Loucy (cell line): ENCODE measurements around the gene HERC2.

Source experiments
- H2AFZ ChIP-seq: fragments of 200-600 bp; sonication (generic); 2 replicates; pipeline ENCODE4 v1.6.0; 2016; ENCODE audit warnings: antibody characterized with exemption, mild to moderate bottlenecking, low read length, moderate library complexity
- H3F3A ChIP-seq: fragments of 200-600 bp; 2 replicates; pipeline ENCODE4 v1.6.0; 2016; ENCODE audit warnings: antibody characterized with exemption, low read depth, mild to moderate bottlenecking
- H3K27me3 ChIP-seq: fragments of 200-600 bp; sonication (generic); 2 replicates; pipeline ENCODE4 v1.6.1; 2014; ENCODE audit warnings: low read length, mild to moderate bottlenecking; ENCODE audit not compliant: insufficient read depth, poor library complexity, severe bottlenecking
- H3K36me3 ChIP-seq: fragments of 200-600 bp; sonication (generic); 2 replicates; pipeline ENCODE4 v1.6.1; 2016; ENCODE audit warnings: low read length; ENCODE audit not compliant: insufficient read depth
- H3K4me1 ChIP-seq: fragments of 200-600 bp; sonication (generic); 2 replicates; pipeline ENCODE4 v1.5.1; 2014; ENCODE audit warnings: low read length, mild to moderate bottlenecking; ENCODE audit not compliant: insufficient read depth, poor library complexity, severe bottlenecking
- H3K4me2 ChIP-seq: fragments of 200-600 bp; sonication (generic); 2 replicates; pipeline ENCODE4 v1.6.0; 2014; ENCODE audit warnings: antibody characterized with exemption, low read length, low read depth, mild to moderate bottlenecking; ENCODE audit not compliant: poor library complexity, severe bottlenecking
- H3K4me3 ChIP-seq: fragments of 200-600 bp; sonication (generic); 2 replicates; pipeline ENCODE4 v1.5.1; 2014; ENCODE audit warnings: low read length, mild to moderate bottlenecking, mixed read lengths; ENCODE audit not compliant: poor library complexity, severe bottlenecking
- H3K79me2 ChIP-seq: fragments of 200-600 bp; sonication (generic); 2 replicates; pipeline ENCODE4 v1.6.1; 2014; ENCODE audit warnings: low read length; ENCODE audit not compliant: insufficient read depth
- H3K9ac ChIP-seq: fragments of 200-600 bp; sonication (generic); 2 replicates; pipeline ENCODE4 v1.6.0; 2014; ENCODE audit warnings: mild to moderate bottlenecking, low read depth, low read length, moderate library complexity; ENCODE audit not compliant: poor library complexity, severe bottlenecking
- H3K9me2 ChIP-seq: fragments of 200-600 bp; sonication (generic); replicated peaks from 2 replicates; pipeline ENCODE4 v1.6.1; 2016; ENCODE audit warnings: low read depth, low read length, mixed read lengths
- H3K9me3 ChIP-seq: fragments of 200-600 bp; sonication (generic); 2 replicates; pipeline ENCODE4 v1.6.1; 2014; ENCODE audit warnings: mild to moderate bottlenecking, antibody characterized with exemption, low read length, low read depth; ENCODE audit not compliant: insufficient read depth
- H4K20me1 ChIP-seq: fragments of 200-600 bp; sonication (generic); 2 replicates; pipeline ENCODE4 v1.6.0; 2014; ENCODE audit warnings: antibody characterized with exemption, low read length, mild to moderate bottlenecking; ENCODE audit not compliant: insufficient read depth, poor library complexity, severe bottlenecking
- CTCF ChIP-seq: fragments of 200-600 bp; sonication (generic); conservative IDR thresholded peaks from 2 replicates; pipeline ENCODE4 v1.5.1; 2014; ENCODE audit warnings: mild to moderate bottlenecking, antibody characterized with exemption, low read length
- EZH2phosphoT487 ChIP-seq: fragments of 200-600 bp; IDR thresholded peaks from 2 replicates; pipeline ENCODE4 v1.6.1; 2018; ENCODE audit warnings: antibody characterized with exemption, mild to moderate bottlenecking, moderate library complexity, borderline replicate concordance

Gene HERC2

GRCh38 chr15:28120359-28120640 lies 201.7 kb downstream of the HERC2 start:
- Histone ChIP-seq H3K4me1 (no peaks in the 10 kb centered on the region), H3K9ac (no peak overlapping the region), H3K27me3 (no peaks in the 10 kb centered on the region), H3K36me3 (peaks cover 69% of the 10 kb centered on the region; the same call in 1 of the 2 replicates), H3K4me2 (no peak overlapping the region), H3F3A (no peaks in the 10 kb centered on the region), H2AFZ (no peak overlapping the region), H3K79me2 (no peaks in the 10 kb centered on the region), H3K9me2 (no peaks in the 10 kb centered on the region), H3K4me3 (no peak overlapping the region), H4K20me1 (no peaks in the 10 kb centered on the region), H3K9me3 (no peaks in the 10 kb centered on the region)
- TF ChIP-seq CTCF (no peak), EZH2phosphoT487 (no peak)

- H3K36me3 ChIP-seq = peaks cover 76% of the 10 kb centered on the region; the same call in 1 of the 2 replicates
- H3K9me3 ChIP-seq = no peaks in the 10 kb centered on the region
- H3K9me2 ChIP-seq = no peaks in the 10 kb centered on the region
- H3K4me1 ChIP-seq = no peaks in the 10 kb centered on the region
- TF ChIP-seq CTCF (no peak), EZH2phosphoT487 (no peak)
- no peaks in the 10 kb centered on the region for H3K79me2 ChIP-seq
- H2AFZ ChIP-seq = no peak overlapping the region
- H3K27me3 ChIP-seq = no peaks in the 10 kb centered on the region
- no peak overlapping the region for H3K4me3 ChIP-seq
- H4K20me1 ChIP-seq = no peaks in the 10 kb centered on the region
- no peak overlapping the region for H3K4me2 ChIP-seq
- H3K9ac ChIP-seq = no peak overlapping the region
- H3F3A ChIP-seq = no peaks in the 10 kb centered on the region
These were observed 203.4 kb downstream of the HERC2 start for GRCh38 chr15:28118531-28118930.

- Histone ChIP-seq H3K27me3 (no peaks in the 10 kb centered on the region), H4K20me1 (no peaks in the 10 kb centered on the region), H3K79me2 (no peaks in the 10 kb centered on the region), H3K4me1 (no peaks in the 10 kb centered on the region), H3K9ac (no peak overlapping the region), H3K36me3 (peaks cover 77% of the 10 kb centered on the region; the same call in 1 of the 2 replicates), H3F3A (no peaks in the 10 kb centered on the region), H3K9me3 (no peaks in the 10 kb centered on the region), H3K4me3 (no peak overlapping the region), H2AFZ (no peak overlapping the region), H3K9me2 (no peaks in the 10 kb centered on the region), H3K4me2 (no peak overlapping the region)
- TF ChIP-seq CTCF (no peak), EZH2phosphoT487 (no peak)
These were observed 203.9 kb downstream of the HERC2 start for GRCh38 chr15:28118083-28118482.
